ENCODE data around the gene FTO.

Gene FTO

GRCh38 chr16:54076006-54076504 is 372.1 kb downstream of the FTO start:
- DNase-seq (ENCODE audit: low read depth) = no peak
- no peak overlapping the region for H3K4me3 ChIP-seq (ENCODE audit: low read depth, low read length)
- no peak for TF ChIP-seq CTCF (IDR thresholded peaks at IDR 0.05; ENCODE audit: insufficient read depth, low read depth, low read length, missing control alignments)

DNA sequence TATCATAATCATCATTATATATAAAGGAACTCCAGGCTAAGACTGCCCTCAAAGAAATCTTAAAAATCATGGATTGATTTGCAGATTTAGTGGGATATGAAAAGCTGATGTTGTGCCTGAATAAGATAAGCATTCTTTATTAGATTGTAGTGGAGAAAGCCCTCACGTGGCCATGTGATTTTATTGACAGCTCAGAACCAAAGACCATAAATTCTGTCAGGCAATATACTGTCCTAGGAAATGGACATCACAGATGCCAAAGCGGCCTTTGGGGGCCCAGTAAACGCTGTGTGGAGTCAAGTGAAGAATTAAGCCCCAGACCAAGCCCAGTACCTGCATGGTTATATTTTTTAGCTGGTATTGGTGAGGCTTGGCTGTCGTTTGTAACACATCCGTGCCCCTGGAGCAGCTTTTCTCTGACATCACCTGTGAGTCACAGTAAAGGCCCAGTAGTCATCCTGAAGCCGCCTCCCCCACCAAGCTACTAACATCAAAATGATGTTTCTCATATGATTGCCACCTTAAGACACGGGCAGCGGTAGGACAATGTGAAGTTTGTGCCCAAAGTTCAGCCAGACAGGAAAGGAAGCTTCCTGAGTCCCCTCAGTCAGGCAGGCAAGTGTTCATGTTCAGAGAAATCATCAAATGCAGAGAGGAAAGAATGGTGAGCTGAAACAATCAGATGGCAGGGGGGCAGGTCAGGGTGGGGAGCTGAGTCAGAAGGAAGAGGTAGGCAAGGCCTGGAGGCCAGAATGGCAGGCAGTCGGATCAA is 373.3 kb downstream of the FTO start:
- H3K4me3 ChIP-seq (ENCODE audit: low read depth, low read length) = no peak overlapping the region
- TF ChIP-seq CTCF (IDR thresholded peaks at IDR 0.05; ENCODE audit: insufficient read depth, low read depth, low read length, missing control alignments) = no peak
- DNase-seq (ENCODE audit: low read depth) = no peak

DNA sequence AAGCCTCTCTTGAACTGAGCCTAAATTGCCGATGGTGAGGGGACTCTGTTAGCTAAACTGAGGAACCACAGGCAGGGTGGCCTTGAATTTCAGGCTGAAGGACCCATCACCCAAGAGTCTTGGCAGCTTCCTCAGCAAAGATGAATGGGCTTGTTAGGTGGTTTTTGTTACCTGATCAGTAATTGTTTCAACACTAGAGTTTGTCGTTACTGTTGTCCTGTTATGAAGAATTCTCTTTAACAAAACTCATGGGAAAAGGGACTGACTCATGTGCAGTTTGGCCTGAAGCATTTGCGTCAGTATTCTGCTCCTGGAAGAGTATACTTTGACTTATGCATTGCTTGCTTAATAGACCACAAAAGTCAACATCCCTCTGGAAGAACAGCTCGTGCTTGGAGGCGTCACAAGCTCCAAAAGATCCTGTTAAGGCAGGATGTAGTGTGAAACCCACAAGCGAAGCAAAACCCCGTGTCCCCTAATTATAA is 376.6 kb downstream of the FTO start:
- no peak for DNase-seq (ENCODE audit: low read depth)
- H3K4me3 ChIP-seq (ENCODE audit: low read depth, low read length) = no peak overlapping the region
- no peak for TF ChIP-seq CTCF (IDR thresholded peaks at IDR 0.05; ENCODE audit: insufficient read depth, low read depth, low read length, missing control alignments)

DNA sequence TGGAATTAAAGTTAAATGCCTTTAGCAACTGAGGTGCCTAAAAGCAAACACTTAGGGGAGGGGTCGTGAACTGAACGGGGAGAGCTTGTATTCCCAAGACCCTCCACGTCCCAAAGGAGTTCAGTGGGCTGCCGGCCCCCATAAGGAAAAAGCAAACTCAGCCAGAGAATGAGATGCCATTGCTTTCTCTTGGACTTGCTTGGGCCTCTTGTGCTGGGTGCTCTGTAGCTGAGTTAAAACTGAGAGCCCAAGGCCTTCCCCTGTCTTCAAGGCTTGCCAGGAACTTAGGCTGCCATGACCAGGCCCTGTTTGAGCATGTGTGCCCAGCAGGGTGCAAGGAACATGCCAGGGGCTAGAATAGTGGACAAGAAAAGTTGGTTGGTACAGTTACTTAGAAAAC is 382.8 kb downstream of the FTO start:
- H3K4me3 ChIP-seq (ENCODE audit: low read depth, low read length) = no peak overlapping the region
- no peak for DNase-seq (ENCODE audit: low read depth)
- no peak for TF ChIP-seq CTCF (IDR thresholded peaks at IDR 0.05; ENCODE audit: insufficient read depth, low read depth, low read length, missing control alignments)

DNA sequence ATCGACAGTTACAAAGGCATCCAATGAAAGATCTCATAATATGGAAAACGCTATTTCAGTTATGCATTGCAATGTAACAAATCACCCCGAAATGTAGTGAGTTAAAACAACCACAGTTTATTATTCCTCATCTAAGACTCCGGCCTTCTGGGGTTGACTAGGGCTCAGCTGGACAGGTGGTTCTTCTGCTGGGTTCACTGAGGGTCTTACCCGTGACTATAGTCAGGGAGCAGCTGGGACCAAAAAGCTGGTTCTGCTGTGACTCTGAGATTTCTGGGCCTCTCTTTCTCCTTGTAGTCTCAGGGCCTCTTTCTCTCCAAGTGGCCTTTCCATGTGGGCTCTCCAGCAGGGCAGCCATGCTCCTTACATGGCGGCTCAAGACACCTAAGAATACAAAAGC is 386.6 kb downstream of the FTO start:
- no peak for TF ChIP-seq CTCF (IDR thresholded peaks at IDR 0.05; ENCODE audit: insufficient read depth, low read depth, low read length, missing control alignments)
- no peak for DNase-seq (ENCODE audit: low read depth)
- no peak overlapping the region for H3K4me3 ChIP-seq (ENCODE audit: low read depth, low read length)

DNA sequence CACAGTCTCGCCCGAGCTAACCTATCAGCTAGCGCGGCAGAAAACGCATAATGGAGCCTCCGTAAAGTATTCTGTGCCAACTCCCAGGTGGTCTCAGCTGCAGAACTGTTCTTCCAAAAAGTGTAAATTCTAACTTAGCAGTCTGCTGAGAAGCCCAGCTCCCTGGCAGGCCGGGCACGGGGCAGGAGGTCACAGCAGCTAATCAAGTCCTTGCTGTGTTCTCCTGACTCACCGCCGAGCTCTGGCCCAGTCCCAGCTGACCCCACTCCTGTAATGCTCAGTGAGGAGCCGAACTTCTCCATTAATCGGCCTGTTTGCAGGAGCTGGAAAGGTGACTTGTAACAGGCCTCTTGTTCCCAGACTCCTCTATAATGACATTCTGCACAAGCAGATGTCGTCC is 389.3 kb downstream of the FTO start:
- DNase-seq (ENCODE audit: low read depth) = no peak
- H3K4me3 ChIP-seq (ENCODE audit: low read depth, low read length) = no peak overlapping the region
- no peak for TF ChIP-seq CTCF (IDR thresholded peaks at IDR 0.05; ENCODE audit: insufficient read depth, low read depth, low read length, missing control alignments)

- DNase-seq (ENCODE audit: low read depth) = no peak
- H3K4me3 ChIP-seq (ENCODE audit: low read depth, low read length) = no peak overlapping the region
- no peak for TF ChIP-seq CTCF (IDR thresholded peaks at IDR 0.05; ENCODE audit: insufficient read depth, low read depth, low read length, missing control alignments)
Measured at GRCh38 chr16:54094641-54095040, 390.7 kb downstream of the FTO start.

Data from GM12865 (cell line).